SKM-1 treated with dmso at 0.1 percent for 144 hours (cell line): Measurements from ENCODE around the gene CRHR1.
A peak's percentile ranks its signal among the peaks of the same experiment; 100 is the strongest.

Experiments
- DNase-seq: peaks from one replicate; lab custom pipeline; 2025; ENCODE audit not compliant: unreplicated experiment; lab: John Stamatoyannopoulos, UW

CRHR1 gene

DNA sequence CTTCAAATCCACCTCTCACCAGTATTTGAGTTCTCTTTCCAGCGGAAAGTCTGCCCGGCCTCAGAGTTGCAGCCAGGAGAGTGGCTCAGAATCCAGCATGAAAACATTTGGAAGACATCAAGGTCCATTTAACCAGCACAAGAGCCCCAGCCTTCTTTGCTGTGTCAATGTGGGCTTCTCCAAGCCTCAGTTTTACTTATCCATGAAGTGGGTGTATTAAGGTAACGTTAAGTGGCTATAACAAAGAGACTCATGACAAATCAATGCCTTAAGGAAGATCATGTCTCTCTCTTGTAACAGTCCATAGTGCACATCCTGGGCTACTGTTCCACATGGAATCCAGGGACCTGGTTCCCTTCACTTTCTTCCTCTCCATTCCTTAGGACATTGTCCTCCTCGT is 59.6 kb downstream of the CRHR1 start:
- DNase-seq: no peak

DNA sequence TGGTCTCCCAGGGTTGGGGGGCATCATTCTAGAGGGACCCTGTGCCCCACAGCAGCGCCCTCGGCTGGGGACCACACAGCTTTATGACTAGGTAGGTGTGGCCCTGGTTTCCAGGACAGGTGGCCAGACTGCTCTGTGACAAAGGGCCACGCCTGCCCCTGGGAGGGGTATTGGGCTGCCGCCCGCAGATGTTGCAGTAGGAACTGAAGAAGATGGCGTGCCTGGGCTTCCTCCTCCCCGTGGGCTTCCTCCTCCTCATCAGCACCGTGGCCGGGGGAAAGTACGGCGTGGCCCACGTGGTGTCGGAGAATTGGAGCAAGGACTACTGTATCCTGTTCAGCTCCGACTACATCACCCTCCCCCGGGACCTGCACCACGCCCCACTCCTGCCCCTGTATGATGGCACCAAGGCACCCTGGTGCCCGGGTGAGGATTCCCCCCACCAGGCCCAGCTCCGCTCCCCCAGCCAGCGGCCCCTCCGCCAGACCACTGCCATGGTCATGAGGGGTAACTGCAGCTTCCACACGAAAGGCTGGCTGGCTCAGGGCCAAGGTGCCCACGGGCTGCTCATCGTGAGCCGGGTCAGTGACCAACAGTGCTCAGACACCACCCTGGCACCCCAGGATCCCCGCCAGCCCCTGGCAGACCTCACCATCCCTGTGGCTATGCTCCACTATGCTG is 60.7 kb downstream of the CRHR1 start, which contains the start of gene SPPL2C:
Gene SPPL2C (plus strand): TSS at position 187 of the 681 bp plus-strand sequence. CDS start 26 bp downstream, at position 213.
- no peak for DNase-seq

DNA sequence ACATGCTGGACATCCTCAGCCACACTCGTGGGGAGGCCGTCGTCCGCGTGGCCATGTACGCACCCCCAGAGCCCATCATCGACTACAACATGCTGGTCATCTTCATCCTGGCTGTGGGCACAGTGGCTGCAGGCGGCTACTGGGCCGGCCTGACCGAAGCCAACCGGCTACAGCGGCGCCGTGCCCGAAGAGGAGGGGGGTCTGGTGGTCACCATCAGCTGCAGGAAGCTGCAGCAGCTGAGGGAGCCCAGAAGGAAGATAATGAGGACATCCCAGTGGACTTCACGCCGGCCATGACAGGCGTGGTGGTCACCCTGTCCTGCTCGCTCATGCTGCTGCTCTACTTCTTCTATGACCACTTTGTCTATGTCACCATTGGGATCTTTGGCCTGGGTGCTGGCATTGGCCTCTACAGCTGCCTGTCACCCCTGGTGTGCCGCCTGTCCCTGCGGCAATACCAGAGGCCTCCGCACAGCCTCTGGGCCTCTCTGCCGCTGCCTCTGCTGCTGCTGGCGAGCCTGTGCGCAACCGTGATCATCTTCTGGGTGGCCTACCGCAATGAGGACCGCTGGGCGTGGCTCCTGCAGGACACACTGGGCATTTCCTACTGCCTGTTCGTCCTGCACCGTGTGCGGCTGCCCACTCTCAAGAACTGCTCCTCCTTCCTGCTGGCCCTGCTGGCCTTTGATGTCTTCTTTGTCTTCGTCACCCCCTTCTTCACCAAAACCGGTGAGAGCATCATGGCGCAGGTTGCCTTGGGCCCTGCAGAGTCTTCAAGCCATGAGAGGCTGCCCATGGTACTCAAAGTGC is 61.5 kb downstream of the CRHR1 start:
- no peak for DNase-seq

DNA sequence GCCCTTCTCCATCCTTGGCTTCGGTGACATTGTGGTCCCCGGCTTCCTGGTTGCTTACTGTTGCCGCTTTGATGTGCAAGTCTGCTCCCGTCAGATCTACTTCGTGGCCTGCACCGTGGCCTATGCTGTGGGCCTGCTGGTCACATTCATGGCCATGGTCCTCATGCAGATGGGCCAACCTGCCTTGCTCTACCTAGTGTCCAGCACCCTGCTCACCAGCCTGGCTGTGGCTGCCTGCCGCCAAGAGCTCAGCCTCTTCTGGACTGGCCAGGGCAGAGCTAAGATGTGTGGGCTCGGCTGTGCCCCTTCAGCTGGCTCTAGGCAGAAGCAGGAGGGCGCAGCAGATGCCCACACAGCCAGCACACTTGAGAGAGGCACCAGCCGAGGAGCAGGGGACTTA is 62.1 kb downstream of the CRHR1 start:
- no peak for DNase-seq

DNA sequence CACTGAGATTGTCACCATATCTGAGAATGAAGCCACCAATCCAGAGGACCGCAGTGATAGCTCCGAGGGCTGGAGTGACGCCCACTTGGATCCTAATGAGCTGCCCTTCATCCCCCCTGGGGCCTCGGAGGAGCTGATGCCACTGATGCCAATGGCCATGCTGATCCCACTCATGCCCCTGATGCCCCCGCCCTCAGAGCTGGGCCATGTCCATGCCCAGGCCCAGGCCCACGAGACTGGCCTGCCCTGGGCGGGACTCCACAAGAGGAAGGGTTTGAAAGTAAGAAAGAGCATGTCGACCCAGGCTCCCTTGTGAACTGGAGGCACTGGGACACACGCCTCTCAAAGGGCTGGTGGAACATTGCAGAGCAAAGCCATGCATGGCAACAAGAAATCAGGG is 62.5 kb downstream of the CRHR1 start:
- DNase-seq: no peak

DNA sequence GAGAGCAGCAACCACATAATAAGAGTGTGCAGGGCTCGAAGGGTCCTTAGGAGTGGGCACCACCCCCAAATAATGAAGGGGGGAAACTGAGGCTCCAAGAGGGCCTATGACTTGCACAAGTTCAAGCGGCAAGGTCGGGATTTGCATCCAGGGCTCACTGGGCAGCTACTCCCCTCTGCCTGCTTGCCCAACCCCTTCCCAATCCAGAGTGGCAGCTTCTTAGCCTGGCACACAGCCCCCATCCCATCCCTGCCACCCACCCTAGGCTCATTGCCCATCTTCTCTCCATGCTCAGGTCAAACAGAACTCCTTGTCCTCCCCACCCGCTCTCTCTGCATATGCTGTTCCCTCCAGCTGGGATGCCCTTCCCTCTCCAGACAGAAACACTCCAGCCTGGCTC is 63.0 kb downstream of the CRHR1 start:
- no peak for DNase-seq

DNA sequence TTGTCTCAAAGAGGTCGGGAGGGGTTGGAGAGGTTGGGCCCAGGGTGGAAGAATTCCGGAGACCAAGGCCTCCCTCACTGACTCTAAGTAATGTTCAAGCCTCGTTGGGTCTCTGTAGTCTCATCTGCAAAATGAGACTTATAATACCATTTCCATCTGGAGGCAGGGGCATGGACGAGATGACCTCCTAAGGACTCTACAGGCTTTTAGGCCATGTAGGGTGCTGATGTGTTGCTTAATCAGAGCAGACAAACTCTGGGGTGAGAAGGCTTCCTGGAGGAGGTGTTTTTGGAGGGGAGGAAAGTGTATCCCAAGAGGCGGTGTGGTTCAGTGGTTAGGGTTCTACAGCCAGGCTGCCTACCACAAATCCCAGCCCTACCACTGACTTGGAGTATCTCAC is 63.6 kb downstream of the CRHR1 start:
- no peak for DNase-seq

DNA sequence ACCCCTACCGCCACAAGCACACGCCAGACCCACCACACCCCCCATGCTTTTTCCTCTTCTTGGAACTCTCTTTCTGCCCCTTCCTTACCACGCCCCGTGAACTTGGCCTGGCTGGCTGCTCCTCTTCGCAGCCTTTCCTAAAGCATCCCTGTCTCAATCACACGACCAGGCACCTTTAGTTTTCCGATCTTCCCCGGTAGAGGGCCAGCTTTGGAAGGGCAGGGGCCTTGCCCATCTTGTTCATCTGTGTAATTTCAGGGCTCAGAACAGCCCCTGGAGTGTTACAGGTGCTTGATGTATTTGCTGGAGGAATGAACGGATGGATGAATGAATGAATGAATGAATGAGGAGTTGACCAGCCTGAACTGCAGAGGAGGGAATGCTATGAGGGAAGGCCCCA is 64.3 kb downstream of the CRHR1 start:
- no peak for DNase-seq

DNA sequence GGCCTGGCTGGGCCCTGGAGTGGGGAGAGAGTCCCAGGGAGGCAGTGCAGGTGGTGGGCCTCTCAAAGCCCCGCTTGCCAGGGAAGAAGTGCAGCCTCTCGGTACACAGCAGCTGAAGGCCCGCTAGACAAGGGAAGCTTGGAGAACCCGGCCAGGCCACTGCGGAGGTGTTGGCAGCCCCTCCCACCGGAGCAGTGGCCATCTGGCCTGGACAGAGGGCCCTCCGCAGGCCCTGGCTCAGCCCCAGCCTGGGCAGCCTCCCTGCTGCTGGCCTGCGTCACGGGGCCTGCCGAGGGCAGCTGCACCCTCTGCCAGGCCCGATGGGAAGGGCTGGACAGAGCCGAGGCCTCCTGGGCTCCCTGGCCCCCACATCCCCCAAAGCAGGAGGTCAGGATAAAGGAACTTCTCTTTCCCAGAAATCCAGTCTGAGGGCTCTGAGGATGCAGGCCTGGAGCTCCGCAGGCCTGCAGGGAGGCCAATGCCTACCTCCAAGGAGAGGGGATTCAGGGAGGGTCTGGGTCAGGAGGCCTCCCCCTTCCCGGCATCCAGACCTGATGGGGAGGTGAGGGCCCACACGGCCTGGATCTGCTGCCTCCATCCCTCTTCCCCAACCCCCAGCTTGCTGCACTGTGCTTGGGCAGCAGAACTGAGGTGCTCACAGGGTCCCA is 64.9 kb downstream of the CRHR1 start:
- no peak for DNase-seq

DNA sequence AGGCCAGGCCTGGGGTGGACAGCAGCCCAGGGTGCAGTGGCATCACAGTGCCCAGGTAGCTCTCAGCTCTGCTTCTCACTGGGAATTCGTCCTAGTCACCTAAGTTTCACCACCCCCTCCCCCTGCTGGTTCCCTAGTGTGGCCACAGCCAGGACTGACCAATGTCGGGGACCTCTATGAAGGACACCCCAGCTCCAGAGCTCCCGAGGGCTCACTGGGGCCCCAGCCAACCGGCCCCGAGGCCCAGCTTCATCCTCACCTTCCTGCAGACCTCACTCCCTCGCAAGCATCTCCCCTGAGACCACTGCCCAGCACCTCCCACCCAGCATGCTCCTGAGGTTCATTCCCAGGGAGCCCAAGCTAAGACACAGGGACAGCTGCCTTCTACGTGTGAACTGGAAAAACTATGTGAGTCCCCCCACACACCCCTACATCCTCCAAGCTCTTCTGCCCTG is 65.4 kb downstream of the CRHR1 start:
- no peak for DNase-seq

DNA sequence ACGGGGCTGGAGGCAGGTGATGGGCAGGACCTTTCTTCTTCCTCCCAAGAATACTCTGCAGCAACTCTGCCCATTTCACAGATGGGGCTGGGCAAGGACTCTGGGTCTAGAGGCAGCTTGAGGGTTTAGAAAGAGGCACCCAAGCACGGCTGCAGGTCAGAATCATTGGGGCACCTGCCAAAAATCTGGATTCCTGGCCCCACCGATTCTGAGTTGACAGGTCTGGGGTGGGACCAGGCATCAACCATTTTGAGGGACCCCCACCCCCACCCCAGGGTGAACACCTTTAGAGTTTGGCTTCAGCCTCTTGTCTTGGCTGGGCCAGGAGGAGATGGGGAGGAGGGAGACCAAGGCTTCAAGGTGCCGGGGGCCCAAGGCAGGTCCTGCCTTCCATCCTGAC is 65.9 kb downstream of the CRHR1 start:
- no peak for DNase-seq

DNA sequence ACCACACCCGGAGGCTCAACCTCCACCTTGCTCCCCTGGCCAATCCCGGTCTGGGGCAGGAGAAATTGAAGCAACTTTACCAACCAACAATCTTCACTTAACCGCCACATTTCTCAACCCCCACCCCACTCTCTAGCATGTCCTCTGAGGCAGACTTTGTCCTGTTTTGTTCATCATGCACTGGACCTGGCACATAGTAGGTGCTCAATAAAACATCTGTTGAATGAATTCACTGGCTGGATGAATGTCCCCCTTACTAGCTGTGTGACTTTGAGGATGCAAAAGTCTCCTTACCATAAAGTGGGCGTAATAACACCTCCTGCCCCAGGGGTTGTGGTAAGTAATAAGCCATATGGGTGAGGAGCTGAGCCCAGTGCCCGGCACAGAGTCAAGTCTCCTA is 66.3 kb downstream of the CRHR1 start:
- DNase-seq: no peak

DNA sequence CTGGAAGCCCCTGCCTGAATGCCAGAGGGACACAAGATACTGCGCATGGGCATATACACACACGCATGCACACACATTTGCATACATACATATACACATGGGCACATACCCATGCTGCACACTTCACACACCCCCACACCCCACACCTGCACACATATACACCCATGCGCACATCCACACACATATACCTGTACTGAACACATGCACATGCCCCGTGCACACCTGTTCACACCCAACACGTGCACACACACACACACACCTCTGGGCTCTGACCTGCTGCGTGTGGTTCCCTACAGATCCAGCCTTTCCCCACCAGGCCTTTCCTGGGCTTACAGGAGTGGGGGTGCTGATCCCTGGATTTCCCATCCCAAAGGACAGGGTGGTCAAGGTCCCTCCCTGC is 66.9 kb downstream of the CRHR1 start:
- no peak for DNase-seq

DNA sequence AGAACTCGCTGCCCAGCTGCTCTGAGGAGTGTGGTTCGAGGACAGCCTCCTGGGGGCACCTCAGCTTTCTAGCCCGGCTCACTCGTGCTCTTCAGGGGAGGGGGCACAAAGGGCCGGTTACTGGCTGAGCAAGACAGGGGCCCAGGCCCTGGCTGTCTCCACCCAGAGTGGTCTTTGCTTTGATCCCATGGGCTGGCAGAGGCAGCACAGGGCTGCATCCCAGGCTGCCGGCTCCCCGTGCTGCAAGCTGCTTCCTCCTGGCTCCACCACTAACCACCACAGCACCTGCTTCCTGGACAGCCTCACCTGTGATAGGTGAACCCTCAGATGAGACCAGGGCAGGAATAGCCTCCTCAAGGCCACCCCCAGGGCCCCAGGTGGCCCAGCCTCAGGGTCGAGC is 67.3 kb downstream of the CRHR1 start:
- DNase-seq: no peak

DNA sequence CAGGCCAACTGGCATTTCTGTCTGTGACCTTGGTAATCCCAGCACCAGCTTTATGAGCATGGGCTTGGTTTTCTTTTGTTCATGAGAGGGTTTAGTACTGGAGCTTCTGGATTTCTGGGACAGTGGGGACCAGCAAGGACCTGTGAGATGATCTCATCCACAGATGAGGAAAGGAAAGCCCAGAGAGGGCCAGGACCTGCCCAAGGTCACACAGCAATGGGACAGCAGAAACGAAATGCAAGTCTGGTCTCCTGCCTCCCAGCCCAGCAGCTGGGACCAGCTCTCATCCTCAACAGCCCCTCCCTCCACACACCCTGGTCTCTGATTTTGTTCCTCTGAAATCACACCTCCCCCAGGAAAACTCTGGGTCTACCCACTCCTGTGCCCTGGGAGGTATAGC is 67.8 kb downstream of the CRHR1 start:
- no peak for DNase-seq

DNA sequence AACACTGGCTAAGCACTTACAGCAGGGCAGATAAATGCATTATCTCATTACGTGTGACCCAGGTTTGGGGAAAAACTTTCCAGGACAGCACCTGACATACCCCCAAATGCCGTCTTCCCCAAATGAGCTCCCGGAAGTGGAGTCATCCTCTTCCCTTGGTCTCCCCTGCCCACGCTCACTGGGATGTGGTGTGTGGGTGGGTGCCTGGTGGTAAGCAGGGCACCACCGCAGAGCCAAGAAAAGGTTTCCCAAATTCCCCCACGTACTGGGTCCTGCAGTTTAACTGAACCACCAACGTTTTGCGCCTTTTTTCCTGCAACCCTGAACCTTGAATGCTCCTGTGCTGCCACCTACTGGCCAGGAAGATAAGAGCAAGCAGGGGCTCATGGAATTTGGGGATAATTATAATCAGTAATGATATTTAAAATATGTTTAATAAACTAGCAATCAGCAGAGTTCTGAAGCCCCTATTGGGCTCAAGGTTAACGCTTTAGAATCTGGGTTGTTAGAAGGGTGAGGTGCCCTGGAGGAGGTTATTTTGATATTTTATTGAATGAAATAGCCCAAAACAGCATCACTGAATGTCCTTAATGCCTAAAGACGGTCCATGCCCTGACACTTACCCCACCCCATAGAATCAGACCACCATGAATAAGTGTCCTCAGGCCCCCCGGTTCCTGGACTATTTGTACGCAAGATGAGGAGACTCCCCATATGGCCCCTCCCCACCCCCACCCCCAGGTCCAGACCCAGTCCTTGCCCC is 68.6 kb downstream of the CRHR1 start:
- DNase-seq: peak; percentile 37

DNA sequence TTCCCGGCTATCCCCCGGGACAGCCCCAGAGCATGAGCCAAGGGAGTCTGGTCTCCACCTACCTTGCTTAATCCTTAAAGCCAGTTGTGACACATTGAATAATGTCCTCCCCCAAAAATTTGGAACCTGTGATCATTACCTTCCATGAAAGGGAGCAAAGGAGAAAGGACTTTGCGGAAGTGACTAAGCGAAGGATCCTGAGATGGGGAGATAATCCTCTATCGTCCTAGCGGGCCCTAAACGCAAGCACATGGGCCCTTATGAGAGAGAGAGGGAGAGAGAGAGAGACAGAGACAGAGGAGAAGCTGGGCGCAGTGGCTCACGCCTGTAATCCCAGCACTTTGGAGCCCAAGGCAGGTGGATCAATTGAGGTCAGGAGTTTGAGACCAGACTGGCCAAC is 70.1 kb downstream of the CRHR1 start:
- DNase-seq: no peak

DNA sequence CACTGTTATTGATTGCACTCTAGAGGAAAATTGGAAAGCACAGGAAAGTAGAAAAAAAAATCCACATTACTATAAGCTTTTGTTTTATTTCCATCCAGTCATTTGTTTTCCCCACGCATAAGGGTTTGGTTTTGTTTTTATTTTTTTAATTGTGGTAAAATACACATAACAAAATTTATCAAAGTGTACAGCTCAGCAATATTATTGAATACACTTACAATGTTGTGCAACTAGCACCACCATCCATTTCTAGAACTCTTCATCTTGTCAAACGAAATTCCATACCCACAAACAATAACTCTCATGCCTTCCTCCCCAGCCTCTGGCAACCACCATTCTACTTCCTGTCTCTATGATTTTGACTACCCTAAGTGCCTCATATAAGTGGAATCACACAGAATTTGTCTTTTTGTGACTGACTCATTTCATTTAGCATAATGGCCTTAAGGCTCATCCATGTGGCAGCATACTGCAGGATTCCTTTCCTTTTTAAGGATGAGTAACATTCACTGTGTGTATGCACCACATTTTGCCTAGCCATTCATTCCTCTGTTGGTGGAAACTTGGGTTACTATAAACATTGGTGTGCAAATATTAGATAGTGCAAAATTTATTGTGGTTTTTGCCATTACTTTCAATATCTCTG is 71.7 kb downstream of the CRHR1 start:
- DNase-seq: no peak

DNA sequence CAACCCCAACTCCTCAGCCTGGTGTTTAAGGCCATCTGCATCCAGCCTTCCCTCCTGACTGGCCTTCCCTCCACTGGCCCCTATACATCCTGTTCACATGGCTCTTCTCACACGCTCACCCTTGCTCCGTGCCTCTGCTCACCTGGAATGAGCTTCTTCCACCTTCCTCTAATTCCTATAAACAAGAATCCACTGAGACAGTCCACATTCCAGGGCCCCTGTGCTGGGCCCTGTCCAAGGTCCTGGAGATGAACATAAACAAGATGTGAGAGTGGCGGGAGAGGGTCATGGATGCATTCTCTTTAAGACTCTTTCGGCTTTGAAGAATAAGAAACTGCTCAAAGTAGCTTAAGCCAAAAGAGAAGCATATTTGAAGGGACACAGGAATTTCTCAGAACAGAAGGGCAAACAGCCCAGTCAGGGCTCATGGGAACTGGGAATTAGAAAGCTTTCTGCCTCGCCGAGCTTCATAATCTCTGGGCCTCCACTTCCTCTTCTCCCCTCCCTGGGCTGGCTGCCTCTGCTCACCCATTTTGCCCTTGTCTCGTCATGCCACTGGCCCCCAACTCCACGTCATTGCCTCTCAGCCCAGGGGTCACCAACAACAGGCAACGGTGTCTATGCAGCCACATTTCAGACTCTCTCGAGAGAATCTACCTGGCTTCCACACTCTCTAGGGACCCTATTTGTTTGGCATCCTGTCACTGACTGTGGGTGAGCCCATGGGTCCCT is 74.0 kb downstream of the CRHR1 start:
- DNase-seq: no peak

DNA sequence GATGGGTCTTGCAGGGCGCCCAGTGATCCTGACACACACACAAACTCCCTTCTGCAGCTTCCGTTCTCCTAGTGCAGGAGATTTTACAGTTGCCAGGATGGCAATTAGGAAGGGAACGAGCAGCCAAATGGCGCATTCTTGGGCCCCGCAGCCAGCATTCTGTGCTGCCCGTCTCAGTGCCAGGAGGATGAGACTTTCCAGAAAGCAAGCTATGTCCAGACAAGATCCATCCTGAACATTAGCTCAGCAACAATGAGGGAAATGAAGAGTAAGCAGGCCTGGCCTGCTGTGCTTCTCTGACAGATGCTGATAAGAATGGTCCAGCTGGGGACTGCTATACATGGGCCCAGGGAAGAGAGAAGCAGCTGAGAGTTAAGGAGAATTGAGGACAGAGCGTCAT is 77.0 kb downstream of the CRHR1 start:
- no peak for DNase-seq
